Measurements from ENCODE around the gene ETDA. TPM values are rescaled to one million over a fixed set of nuclear protein-coding genes. Genes with fewer than 3 reads are reported as not detected.

Gene ETDA
- total and polyA plus RNA-seq, 2 experiments from 2014 or later: not detected

Other genes starting within 250 kb of the ETDA start
- 4.4 and 4.9 TPM in 2 replicates for gene RTL8B, start 229.5 kb upstream of the ETDA start, total RNA-seq (2014; rRNA removed; shearing (Covaris generic))
- gene RTL8B, start 229.5 kb upstream of the ETDA start, polyA plus RNA-seq (2016; fragmentation: Nextera tagmentation; extraction: Ambion mirVana): 7.6 and 10.1 TPM in 2 replicates
- gene RTL8C, start 219.7 kb upstream of the ETDA start, total RNA-seq (2014; rRNA removed; shearing (Covaris generic)): 34.4 and 37.4 TPM in 2 replicates
- 110 and 112 TPM in 2 replicates for gene RTL8C, start 219.7 kb upstream of the ETDA start, polyA plus RNA-seq (2016; fragmentation: Nextera tagmentation; extraction: Ambion mirVana)
- gene RTL8A, start 199.9 kb upstream of the ETDA start, total RNA-seq (2014; rRNA removed; shearing (Covaris generic)): 15.6 and 17.2 TPM in 2 replicates
- gene RTL8A, start 199.9 kb upstream of the ETDA start, polyA plus RNA-seq (2016; fragmentation: Nextera tagmentation; extraction: Ambion mirVana): 140 and 148 TPM in 2 replicates
- 4.1 and 5.2 TPM in 2 replicates for gene SMIM10L2B, start 153.3 kb upstream of the ETDA start, total RNA-seq (2014; rRNA removed; shearing (Covaris generic))
- 1.4 and 2.0 TPM in 2 replicates for gene SMIM10L2B, start 153.3 kb upstream of the ETDA start, polyA plus RNA-seq (2016; fragmentation: Nextera tagmentation; extraction: Ambion mirVana)
- gene ETDB, start 131.5 kb upstream of the ETDA start, total RNA-seq (2014; rRNA removed; shearing (Covaris generic)): not detected in 2 replicates
- gene ETDB, start 131.5 kb upstream of the ETDA start, polyA plus RNA-seq (2016; fragmentation: Nextera tagmentation; extraction: Ambion mirVana): not detected in 2 replicates
- gene CT55, start 80.7 kb upstream of the ETDA start, total RNA-seq (2014; rRNA removed; shearing (Covaris generic)): not detected in 2 replicates
- not detected in 2 replicates for gene CT55, start 80.7 kb upstream of the ETDA start, polyA plus RNA-seq (2016; fragmentation: Nextera tagmentation; extraction: Ambion mirVana)
- gene ETDC, start 57.4 kb downstream of the ETDA start, total RNA-seq (2014; rRNA removed; shearing (Covaris generic)): not detected in 2 replicates
- not detected in 2 replicates for gene ETDC, start 57.4 kb downstream of the ETDA start, polyA plus RNA-seq (2016; fragmentation: Nextera tagmentation; extraction: Ambion mirVana)
- gene ZNF75D, start 92.0 kb downstream of the ETDA start, total RNA-seq (2014; rRNA removed; shearing (Covaris generic)): 5.8 and 6.6 TPM in 2 replicates
- gene ZNF75D, start 92.0 kb downstream of the ETDA start, polyA plus RNA-seq (2016; fragmentation: Nextera tagmentation; extraction: Ambion mirVana): 2.2 and 2.9 TPM in 2 replicates
- gene ZNF449, start 92.7 kb downstream of the ETDA start, total RNA-seq (2014; rRNA removed; shearing (Covaris generic)): 5.4 and 9.1 TPM in 2 replicates
- 3.2 and 4.8 TPM in 2 replicates for gene ZNF449, start 92.7 kb downstream of the ETDA start, polyA plus RNA-seq (2016; fragmentation: Nextera tagmentation; extraction: Ambion mirVana)
- gene SMIM10L2A, start 169.9 kb downstream of the ETDA start, total RNA-seq (2014; rRNA removed; shearing (Covaris generic)): 5.0 and 5.6 TPM in 2 replicates
- 1.4 and 1.7 TPM in 2 replicates for gene SMIM10L2A, start 169.9 kb downstream of the ETDA start, polyA plus RNA-seq (2016; fragmentation: Nextera tagmentation; extraction: Ambion mirVana)

Data from GM23338 (cell line).